Hepatic stellate cell (primary cell): ENCODE data around the gene ERBB4.

ENCODE experiments used
- DNase-seq: peaks from one replicate; pipeline ENCODE4 v3.0.0; 2011; ENCODE audit warnings: low spot score

The ERBB4 gene

GRCh38 chr2:212427638-212428037, 111.0 kb downstream of the ERBB4 start:
- no peak for DNase-seq

- DNase-seq = no peak
Observed at GRCh38 chr2:212426637-212427412, 111.8 kb downstream of the ERBB4 start.

- DNase-seq = no peak
Observed at GRCh38 chr2:212424082-212424481, 114.5 kb downstream of the ERBB4 start.

DNA sequence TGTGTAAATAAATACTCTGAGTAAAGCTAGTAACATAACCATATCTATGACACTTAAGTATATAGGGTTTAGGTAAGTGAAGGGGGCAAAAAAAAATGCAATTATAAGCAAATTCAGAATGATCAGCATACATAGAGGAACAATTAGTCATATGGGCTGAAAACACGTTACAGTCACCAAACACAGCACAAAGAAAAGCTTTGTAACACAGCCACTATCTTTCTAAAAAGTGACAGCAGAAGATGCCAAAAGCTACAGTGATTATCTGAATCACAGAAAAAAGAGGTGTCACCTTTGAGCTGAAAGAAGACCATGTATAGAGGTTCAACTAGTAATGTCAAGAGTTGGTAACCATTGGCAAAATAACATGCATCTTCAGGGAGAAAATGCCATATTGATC, 115.5 kb downstream of the ERBB4 start:
- DNase-seq = no peak

- no peak for DNase-seq
Observed at GRCh38 chr2:212421556-212422334, 116.9 kb downstream of the ERBB4 start.

DNA sequence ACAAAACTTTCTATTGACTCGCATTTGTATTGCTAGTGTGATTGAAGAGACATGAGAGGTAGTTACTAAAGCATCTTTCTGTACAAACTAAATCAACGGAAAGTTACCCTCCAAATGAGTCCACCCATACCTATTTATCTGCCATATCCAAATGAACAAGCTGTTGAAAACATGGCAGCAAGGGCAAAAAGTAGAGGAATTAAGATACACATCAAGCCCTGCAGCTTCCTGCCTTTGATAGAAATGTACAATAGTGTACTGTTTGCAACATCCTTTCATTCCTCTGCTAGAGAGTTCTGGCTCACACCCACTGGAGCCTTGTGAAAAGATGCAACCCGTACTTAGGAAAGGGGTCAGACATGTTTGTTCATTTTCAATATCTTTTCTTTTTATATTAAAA, 122.5 kb downstream of the ERBB4 start:
- no peak for DNase-seq

GRCh38 chr2:212414767-212415211, 123.8 kb downstream of the ERBB4 start:
- DNase-seq = no peak

DNA sequence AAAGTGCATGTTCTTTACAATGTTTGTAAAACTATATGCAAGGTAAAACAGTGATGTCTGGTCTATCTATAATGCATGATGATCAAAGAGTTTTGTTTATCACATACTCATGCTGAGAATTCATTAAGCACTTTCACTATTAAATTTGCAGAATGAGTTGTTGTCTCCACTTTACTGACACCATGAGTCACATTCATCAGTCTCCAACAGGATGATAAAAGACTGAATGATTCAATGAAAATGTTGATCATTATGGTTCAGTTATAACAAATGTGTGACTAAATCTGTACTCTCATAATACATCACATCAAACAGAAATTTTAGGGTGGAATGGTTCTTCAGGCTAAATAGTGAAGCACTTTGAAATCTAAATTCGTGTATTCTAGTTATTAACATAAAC, 129.0 kb downstream of the ERBB4 start:
- no peak for DNase-seq

- no peak for DNase-seq
Observed at GRCh38 chr2:212408524-212408923, 130.1 kb downstream of the ERBB4 start.

- DNase-seq = no peak
Observed at GRCh38 chr2:212406716-212407115, 131.9 kb downstream of the ERBB4 start.

DNA sequence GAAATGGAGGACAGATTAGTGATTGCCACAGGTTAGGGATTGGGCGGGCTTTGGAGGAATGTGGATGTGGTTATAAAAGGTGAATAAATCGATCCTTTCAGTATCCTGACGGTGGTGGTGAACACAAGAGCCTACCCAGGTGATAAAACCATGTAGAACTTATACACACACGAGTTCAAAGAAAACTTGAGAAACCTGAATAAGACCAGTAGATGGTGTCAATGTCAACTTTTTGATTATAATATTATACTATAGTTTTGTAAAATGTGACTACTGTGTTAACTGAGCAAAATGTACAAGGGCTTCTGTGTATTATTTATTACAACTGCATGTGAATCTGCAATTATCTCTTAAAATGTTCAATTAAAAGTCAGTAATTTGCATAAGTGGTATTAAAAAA, 136.3 kb downstream of the ERBB4 start:
- no peak for DNase-seq

GRCh38 chr2:212398316-212398715, 140.3 kb downstream of the ERBB4 start:
- no peak for DNase-seq

- no peak for DNase-seq
Observed at GRCh38 chr2:212392544-212392943, 146.1 kb downstream of the ERBB4 start.

DNA sequence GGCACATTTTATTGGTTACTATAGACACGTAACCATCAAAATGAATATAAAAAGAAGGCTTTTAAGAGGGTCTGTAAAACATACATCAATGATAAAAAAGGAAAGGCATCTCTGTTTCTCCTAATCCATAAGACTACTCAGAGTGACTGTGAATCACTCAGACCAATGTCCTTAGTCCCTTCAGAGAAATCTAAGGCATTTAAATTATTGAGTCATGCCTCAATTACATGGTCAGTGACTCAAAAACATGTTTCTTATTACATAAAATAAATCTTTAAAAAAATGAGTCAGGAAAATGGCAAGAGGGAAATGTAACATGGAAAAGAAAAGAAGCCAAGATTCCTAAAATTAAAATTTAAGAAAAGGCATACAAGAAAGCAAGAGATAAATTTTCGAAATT, 146.6 kb downstream of the ERBB4 start:
- peak; percentile 1 for DNase-seq

DNA sequence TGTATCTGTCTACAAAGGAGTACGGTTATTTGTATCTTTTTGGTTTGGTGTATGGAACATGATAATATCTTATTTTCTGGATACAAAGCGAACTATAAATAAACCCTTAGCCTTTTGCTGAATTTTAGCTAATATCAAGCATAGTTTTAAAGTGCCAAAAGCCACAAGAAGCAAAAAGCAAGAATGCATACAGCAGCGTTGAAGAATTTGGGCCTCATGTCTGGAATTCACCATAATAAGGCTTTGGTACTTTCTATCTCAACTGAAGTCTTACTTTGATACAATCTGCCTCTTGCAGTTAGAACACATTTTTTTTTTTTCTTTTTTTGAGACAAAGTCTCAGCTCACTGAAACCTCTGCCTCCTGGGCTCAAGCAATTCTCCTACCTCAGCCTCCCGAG, 151.5 kb downstream of the ERBB4 start:
- DNase-seq = no peak

DNA sequence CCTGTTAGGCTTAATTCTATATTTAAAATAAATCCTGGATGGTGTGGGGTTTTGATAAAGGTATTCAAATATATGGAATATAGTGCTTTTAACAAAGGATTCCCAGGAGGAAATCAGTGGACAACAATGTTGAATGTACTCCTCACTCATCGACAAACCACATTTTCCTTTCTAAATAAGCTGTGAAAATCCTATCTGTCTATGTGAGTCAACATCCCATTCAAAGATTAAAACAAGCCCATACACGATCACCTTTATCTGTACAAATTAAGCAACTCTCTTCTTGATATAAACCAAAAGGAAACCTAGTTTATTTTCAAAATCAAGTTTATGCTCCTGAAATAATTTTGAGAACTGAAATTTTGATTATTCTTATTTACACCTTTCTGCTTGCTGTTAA, 153.4 kb downstream of the ERBB4 start:
- no peak for DNase-seq

DNA sequence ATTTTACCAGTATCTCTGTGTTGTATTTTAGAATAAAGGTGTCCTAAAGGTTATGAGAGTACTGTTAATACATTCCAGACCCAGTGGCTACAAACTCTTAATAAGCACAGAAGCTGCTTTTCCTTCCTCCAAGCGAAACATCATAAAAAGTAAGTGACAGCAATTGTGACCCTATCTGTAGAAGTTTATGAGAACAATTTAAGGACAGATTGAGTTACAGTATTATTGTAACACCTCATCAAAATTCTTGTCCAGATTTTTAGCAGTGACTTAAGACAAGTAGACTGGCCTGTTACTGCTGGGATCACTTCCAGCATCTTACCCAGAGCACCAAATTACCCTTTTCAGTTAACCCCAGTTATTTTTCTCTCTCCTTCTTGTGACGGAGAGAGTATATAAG, 154.6 kb downstream of the ERBB4 start:
- DNase-seq = no peak

DNA sequence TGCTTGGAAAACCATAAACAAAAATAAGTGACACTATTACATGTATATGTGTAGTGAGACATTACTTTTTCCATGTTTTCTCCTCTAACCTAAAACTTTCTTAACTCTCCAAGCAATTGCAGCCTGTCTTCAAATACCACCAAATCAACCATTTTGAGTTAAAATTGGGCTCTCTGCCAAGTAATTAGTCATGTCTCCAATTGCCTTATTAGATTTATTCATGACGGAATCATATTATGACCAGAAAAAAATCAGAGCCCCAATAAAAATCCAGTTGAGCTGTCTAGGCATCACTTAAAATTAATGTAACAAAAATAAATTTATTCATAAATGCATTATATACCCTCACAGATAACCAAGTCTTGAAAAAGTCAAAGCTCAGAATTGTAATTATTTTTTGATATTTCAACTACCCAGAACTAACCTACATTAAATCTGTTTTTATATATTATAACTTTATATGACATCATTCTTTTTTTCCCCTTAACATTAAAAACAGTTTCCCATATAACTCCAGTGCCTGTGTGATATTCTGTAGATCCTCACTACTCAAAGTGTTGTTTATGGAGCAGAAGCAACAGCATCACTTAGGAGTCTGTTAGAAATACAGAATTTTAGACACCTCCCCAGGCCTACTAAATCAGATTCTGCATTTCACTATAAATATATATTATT, 157.0 kb downstream of the ERBB4 start:
- no peak for DNase-seq

GRCh38 chr2:212379103-212379502, 159.5 kb downstream of the ERBB4 start:
- no peak for DNase-seq

DNA sequence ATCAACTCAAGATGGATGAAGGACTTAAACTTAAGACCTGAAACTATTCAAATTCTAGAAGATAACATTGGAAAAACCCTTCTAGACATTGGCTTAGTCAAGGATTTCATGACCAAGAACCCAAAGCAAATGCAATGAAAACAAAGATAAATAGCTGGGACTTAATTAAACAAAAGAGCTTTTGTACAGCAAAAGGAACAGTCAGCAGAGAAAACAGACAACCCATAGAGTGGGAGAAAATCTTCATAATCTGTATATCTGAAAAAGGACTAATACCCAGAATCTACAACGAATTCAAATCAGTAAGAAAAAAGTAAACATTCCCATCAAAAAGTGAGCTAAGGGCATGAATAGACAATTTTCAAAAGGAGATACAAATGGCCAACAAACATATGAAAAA, 171.2 kb downstream of the ERBB4 start:
- DNase-seq = no peak

DNA sequence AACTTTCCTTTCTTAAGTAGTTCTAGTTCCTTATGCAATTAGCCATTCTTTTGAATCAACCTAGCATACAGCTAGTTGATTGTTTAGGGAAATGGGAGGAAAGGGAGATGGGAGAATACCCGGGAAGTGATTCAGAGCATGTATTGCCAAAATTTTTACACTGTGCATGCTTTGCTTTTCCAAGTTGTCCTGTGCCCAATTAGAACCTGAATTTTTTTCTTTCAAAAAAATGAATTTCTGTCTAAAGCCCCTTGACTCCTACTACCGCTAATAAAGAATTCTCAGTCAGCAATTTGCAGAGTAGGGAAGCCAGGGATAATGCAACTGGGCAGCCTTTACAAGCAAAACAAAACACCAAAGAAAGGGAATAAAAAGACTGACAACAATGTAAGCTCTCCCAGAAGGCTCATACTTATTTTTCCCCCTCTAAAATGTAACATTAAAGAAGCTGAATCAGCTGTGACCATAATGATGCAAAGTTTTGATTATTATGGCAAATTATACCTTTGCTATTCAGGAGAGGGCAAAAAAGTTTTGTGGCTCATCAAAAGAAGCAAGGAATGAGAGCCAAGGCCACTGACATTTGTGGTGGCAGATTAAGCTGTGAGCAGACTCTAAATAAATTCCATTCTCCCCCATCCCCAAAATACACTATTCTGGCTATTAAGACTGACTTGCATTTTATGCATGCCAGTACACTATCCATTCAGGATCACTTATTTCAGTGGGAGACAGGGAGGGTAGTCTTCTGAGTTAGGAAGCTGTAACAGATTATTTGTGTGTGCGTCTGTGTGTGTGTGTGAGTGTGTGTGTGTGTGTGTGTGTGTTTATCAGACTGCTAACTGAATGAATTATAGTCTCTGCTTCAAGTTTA, 174.3 kb downstream of the ERBB4 start:
- DNase-seq = no peak

- DNase-seq = no peak
Observed at GRCh38 chr2:212361174-212361756, 177.3 kb downstream of the ERBB4 start.
